ENCODE measurements around the gene GPLD1.

- TF ChIP-seq YY1 (IDR thresholded peaks at IDR 0.05; ENCODE audit: insufficient read depth, insufficient read length) (no peak), SUZ12 (IDR thresholded peaks at IDR 0.05; ENCODE audit: extremely low read depth, insufficient read depth, insufficient read length) (no peak)
Measured at GRCh38 chr6:24453921-24454320, 35.5 kb downstream of the GPLD1 start.

Measured in NT2/D1 (cell line).